ENCODE measurements around the gene SEPTIN8. TPM values are rescaled to one million over a fixed set of nuclear protein-coding genes. Genes with fewer than 3 reads are reported as not detected.

SEPTIN8 gene
- total RNA-seq, 2 experiments from 2014 or later, result 10.6 to 15.5 TPM

DNA sequence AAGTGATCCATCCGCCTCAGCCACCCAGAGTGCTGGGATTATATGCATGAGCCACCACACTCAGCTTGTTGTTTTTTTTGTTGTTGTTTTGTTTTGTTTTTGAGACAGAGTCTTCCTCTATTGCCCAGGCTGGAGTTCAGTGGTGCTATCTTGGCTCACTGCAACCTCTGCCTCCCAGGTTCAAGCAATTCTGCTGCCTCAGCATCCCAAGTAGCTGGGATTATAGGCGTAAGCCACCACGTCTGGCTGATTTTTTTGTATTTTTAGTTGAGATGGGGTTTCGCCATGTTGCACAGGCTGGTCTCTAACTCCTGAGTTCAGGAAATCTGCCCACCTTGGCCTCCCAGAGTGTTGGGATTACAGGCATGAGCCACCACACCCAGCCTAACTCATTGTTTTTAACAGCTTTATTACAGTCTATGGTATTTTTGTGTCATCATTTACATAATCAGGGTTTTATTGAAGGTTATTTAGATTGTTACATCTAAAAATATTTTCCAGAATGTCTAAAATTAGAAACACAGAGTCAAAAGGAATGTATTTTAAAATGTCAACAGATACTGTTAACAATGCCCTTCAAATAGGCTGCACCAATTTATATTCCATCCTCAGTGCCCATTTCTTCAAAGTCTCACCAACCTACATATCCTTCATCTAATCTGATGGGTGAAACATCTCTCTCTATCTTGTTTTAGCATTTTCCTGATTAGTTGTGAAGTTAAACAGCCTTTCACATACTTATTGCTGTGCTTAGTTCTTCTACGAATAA lies 58.3 kb downstream of the SEPTIN8 start:
- Histone ChIP-seq H3K9me2 (ENCODE audit: insufficient read depth, low read length) (no peaks in the 10 kb centered on the region), H3K79me2 (ENCODE audit: insufficient read depth, low read depth, low read length) (no peaks in the 10 kb centered on the region), H3K4me2 (ENCODE audit: low read length) (no peak overlapping the region), H3K27ac (ENCODE audit: low read depth, low read length, poor library complexity, severe bottlenecking) (no peak overlapping the region), H4K20me1 (ENCODE audit: insufficient read depth, low read length) (no peaks in the 10 kb centered on the region), H3K4me3 (ENCODE audit: low read depth, low read length, poor library complexity, severe bottlenecking) (no peak overlapping the region), H3K36me3 (ENCODE audit: insufficient read depth, low read length) (no peaks in the 10 kb centered on the region), H3K9me3 (ENCODE audit: low read length) (no peaks in the 10 kb centered on the region), H2AFZ (ENCODE audit: low read length) (no peak overlapping the region), H3K4me1 (ENCODE audit: insufficient read depth, low read length, poor library complexity, severe bottlenecking) (no peaks in the 10 kb centered on the region)
- ChIA-PET CTCF (ENCODE audit: unreplicated experiment) (no interaction called here), POLR2A (interaction anchor here (1.1 to 1.8 kb wide), 2 partner anchors 9 to 14 kb away, joined by 3 to 6 read pairs; no protein-coding TSS in a partner anchor)
- DNase-seq (ENCODE audit: low spot score), result no peak
- TF ChIP-seq, protein P1, sequence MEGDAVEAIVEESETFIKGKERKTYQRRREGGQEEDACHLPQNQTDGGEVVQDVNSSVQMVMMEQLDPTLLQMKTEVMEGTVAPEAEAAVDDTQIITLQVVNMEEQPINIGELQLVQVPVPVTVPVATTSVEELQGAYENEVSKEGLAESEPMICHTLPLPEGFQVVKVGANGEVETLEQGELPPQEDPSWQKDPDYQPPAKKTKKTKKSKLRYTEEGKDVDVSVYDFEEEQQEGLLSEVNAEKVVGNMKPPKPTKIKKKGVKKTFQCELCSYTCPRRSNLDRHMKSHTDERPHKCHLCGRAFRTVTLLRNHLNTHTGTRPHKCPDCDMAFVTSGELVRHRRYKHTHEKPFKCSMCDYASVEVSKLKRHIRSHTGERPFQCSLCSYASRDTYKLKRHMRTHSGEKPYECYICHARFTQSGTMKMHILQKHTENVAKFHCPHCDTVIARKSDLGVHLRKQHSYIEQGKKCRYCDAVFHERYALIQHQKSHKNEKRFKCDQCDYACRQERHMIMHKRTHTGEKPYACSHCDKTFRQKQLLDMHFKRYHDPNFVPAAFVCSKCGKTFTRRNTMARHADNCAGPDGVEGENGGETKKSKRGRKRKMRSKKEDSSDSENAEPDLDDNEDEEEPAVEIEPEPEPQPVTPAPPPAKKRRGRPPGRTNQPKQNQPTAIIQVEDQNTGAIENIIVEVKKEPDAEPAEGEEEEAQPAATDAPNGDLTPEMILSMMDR (conservative IDR thresholded peaks at IDR 0.05; ENCODE audit: low read length), result no peak
- intact Hi-C loops (cut with micrococcal nuclease; ENCODE audit: unreplicated experiment), result loop anchor here (5.0 kb wide), 1 partner anchor 191 kb away; no protein-coding TSS in a partner anchor
- BruUV-seq (replicated peaks), result no TSS peak

DNA sequence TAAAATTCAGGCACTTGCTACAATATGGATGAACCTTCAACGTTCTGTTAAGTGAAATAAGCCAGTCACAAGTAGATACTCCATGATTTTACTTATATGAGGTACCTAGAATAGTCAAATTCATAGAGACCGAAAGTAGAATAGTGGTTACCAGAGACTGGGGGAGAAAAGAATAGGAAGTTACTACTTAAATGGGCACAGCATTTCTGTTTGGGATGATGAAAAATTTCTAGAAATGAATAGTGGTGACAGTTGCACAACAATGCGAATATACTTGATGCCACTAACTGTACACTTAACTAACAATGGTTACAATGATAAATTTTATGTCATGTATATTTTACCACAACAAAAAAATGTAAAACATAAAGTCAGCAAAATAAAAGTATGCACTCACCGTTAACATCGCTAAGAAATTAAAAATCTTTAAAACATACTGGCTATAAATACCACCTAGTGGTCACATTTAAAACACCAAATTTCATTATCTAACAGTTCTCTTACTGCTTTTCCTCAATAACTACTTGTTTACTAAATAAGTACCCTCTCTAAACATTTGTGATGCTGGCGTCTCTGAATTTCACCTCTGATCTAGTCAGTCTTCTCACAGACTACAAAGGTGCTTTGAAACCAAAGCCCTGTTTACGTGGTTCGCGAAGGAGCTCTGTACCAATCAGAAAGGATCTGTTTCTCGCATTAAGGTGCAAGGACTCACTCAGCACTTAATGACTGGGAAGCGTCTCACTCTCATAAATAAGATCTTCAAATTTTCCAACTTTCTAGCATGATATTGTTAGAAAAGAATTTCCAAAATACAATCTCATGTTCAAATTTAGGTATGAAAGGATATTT lies 62.4 kb downstream of the SEPTIN8 start:
- Histone ChIP-seq H3K9me3 (ENCODE audit: low read length) (no peaks in the 10 kb centered on the region), H4K20me1 (ENCODE audit: insufficient read depth, low read length) (no peaks in the 10 kb centered on the region), H3K4me2 (ENCODE audit: low read length) (no peak overlapping the region), H3K79me2 (ENCODE audit: insufficient read depth, low read depth, low read length) (no peaks in the 10 kb centered on the region), H3K9me2 (ENCODE audit: insufficient read depth, low read length) (no peaks in the 10 kb centered on the region), H3K36me3 (ENCODE audit: insufficient read depth, low read length) (no peaks in the 10 kb centered on the region), H3K27ac (ENCODE audit: low read depth, low read length, poor library complexity, severe bottlenecking) (no peak overlapping the region), H3K4me3 (ENCODE audit: low read depth, low read length, poor library complexity, severe bottlenecking) (no peak overlapping the region), H2AFZ (ENCODE audit: low read length) (no peak overlapping the region), H3K4me1 (ENCODE audit: insufficient read depth, low read length, poor library complexity, severe bottlenecking) (no peaks in the 10 kb centered on the region)
- POLR2A ChIA-PET, result interaction anchor here (0.8 to 1.2 kb wide), 2 partner anchors 11 to 14 kb away, joined by 3 to 6 read pairs; no protein-coding TSS in a partner anchor
- TF ChIP-seq EZH2phosphoT487 (IDR thresholded peaks at IDR 0.05; ENCODE audit: borderline replicate concordance, low read depth, low read length), result no peak
- TF ChIP-seq, protein P1 (conservative IDR thresholded peaks at IDR 0.05; ENCODE audit: low read length), result peak; percentile 80
- CTCF ChIA-PET (ENCODE audit: unreplicated experiment), result no interaction called here
- peak; percentile 12 for DNase-seq (ENCODE audit: low spot score)
- BruUV-seq (replicated peaks), result no TSS peak
- intact Hi-C loops (cut with micrococcal nuclease; ENCODE audit: unreplicated experiment), result loop anchor here (5.0 kb wide), 1 partner anchor 187 kb away; no protein-coding TSS in a partner anchor
